Kidney capillary endothelial cell (primary cell): ENCODE results near the gene TMEM269.

ENCODE experiments used
- DNase-seq: peaks from one replicate; pipeline ENCODE4 v3.0.0-alpha.2; 2018; ENCODE audit warnings: low spot score

The TMEM269 gene

DNA sequence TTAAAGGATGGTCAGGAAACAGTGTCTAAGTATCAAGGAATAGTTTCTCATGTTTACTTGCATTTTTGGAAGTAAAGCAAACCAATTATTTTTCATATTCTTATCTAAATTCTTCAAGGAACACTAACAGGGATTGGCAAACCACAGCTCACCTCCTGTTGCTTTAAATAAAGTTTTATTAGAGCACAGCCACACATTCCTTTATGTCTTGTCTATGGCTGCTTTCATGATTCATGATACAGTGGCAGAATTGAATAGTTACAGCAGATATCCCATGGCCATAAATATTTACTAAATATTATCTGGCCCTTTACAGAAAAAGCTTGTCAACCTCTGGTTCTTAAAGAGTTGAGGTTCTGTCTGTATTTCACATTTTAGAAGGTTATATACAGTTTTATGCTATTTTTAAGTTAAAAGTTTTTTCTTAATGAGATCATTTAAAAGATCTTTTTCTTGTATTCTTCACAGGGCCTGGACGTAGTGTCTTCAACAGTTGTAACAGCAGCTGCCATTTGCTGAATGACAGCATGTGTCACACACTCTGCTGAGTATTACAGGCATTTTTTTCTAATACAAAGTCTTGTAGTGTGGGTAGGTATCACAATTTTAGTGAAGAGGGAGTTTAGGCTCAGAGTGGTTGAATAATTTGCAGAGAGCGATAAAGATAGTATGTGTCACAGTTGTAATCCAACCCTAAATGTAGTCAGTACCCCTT, 64.2 kb downstream of the TMEM269 start:
- no peak for DNase-seq

- DNase-seq, result no peak
These were observed 65.2 kb downstream of the TMEM269 start for GRCh38 chr1:42849944-42850343.
